GM19025 (cell line): ENCODE measurements around the gene PCSK9.
A peak's percentile ranks its signal among the peaks of the same experiment; 100 is the strongest.
"Not testable (repeated sequence)": the region's sequence is repeated elsewhere in the genome, so short reads cannot be mapped to it uniquely, and the experiment has no call there.

ENCODE experiments used
- ATAC-seq: cut with Tn5 transposase; IDR thresholded peaks from one replicate; pipeline ENCODE4 v1.9.1; 2021; ENCODE audit warnings: mild to moderate bottlenecking, low read depth, moderate library complexity; ENCODE audit not compliant: unreplicated experiment

Gene PCSK9

DNA sequence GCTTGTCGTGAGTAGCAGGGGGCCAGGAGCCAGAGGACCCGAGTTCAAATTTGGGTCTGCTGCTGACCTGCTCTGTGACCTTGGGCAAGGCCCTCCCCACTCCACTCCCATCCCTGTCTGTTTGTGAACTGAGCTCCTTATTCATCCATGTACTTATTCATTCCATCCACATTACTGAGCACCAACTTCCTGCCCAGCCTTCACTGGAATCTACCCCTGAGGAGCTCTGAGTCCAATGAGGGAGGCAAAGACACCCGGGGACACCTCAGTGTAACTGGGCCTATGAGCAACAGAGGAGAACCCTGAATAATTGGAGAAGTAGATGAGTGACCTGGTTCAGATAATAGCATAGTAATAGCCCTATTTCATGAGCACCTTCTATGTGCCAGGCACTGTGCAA, 31.7 kb upstream of the PCSK9 start:
- ATAC-seq: no peak

GRCh38 chr1:55010194-55010886, 29.0 kb upstream of the PCSK9 start:
- ATAC-seq: no peak

DNA sequence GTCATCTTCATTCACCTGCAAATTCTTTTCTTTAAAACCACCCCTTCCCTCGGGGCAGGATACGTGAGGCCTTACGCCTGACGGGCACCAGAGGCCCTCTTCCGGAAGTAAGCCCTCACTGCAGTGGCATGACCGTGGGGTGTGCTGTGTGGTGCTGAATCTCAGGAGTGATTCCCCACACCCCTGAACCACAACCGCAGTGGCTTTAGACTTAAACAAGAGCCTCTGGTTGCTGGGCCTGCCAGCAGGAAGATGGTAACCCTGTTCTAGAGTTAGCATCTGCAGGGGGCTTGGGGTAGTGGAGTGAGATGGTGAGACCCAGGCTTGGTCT, 28.5 kb upstream of the PCSK9 start:
- ATAC-seq: no peak

DNA sequence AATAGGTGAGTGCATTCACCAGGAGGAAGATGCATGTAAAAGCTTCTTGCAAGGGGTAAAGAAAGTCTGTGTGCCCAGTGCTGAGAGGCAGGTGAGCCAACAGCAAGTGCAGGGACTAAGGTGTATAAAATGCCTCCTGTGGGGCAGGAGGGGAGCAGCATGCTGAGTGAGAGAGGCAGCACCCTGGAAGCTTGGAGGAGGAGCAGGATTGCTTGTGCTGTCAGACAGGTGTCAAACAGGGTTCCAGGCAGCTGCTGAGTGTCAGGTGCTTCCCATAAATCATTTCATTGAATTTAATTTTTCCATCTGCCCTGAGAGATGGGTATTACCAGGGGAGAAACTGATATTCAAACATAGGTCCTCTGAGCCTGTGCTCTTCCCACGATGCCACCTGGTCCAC, 26.7 kb upstream of the PCSK9 start:
- ATAC-seq: no peak

GRCh38 chr1:55015123-55015522, 24.2 kb upstream of the PCSK9 start:
- ATAC-seq: no peak

DNA sequence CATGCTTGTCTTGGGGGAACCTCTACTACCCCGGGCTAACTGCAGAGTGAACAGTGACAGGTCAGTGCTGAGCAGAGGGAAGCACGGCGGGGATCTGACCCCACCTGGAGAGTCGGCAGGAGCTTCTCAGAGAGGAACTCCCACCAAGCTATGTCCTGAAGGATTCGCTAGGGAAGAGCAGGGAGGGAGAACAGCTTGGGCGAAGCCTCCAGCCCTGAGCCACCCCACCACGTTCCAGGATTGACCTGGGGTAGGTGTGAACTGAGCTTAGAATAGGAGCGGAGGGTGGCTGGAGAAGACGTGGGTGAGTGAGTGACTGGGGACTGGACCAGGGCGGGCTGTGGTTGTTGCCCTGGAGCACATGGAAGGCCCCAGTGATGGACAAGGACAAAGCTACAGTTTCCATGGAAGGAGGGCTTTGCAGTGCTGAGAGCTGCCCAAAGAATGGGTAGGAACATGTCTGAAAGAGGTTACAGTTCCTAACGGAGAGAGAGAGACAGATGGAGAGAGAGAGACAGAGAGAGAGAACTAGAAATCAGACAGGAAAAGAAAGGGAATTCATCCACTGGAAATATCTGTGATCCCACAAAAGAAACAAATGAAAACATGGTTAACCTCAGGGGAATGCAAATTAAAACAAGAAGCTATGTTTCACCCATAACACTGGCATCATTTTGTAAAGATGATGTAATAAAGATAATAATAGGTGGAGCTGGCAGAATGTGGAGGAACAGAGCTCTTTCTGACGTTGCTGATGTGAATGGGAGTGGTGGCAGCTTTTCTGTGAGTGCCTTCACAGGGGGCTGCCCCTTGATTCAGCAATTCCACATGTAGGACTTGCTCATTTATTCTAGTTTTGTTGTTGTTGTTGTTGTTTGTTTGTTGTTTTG, 23.4 kb upstream of the PCSK9 start:
- ATAC-seq: no peak

- ATAC-seq: no peak
Measured at GRCh38 chr1:55018395-55018794, 21.0 kb upstream of the PCSK9 start.

- ATAC-seq: peak; percentile 63
Measured at GRCh38 chr1:55021942-55022546, 17.3 kb upstream of the PCSK9 start.

- not testable (repeated sequence) for ATAC-seq
Measured at GRCh38 chr1:55024163-55024562, 15.2 kb upstream of the PCSK9 start.

DNA sequence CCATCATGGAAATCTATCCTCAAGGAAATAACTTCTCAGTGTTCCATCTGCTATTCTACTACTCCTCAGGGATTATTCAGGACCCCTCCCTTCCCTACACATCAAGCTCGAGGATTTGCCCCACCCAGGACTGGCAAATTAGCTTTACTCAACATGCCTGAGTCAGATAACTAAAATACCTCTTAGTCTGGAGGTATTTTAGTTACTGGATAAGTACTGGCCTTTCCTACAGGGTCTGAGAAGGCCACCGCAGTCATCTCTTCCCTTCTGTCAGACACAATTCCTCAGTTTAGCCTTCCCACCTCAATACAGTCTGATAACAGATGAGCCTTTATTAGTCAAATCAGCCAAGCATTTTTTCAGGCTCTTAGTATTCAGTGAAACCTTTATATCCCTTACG, 12.7 kb upstream of the PCSK9 start:
- not testable (repeated sequence) for ATAC-seq

DNA sequence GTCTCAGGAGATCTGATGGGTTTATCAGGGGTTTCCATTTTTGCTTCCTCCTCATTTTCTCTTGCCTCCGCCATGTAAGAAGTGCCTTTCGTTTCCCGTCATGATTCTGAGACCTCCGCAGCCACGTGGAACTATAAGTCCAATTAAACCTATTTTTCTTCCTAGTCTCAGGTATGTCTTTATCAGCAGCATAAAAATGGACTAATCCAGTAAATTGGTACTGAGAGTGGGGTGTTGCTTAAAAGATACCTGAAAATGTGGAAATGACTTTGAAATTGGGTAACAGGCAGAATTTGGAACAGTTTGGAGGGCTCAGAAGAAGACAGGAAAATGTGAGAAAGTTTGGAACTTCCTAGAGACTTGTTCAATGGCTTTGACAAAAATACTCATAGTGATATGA, 8.2 kb upstream of the PCSK9 start:
- not testable (repeated sequence) for ATAC-seq

- ATAC-seq: no peak
Measured at GRCh38 chr1:55033265-55033614, 6.1 kb upstream of the PCSK9 start.

DNA sequence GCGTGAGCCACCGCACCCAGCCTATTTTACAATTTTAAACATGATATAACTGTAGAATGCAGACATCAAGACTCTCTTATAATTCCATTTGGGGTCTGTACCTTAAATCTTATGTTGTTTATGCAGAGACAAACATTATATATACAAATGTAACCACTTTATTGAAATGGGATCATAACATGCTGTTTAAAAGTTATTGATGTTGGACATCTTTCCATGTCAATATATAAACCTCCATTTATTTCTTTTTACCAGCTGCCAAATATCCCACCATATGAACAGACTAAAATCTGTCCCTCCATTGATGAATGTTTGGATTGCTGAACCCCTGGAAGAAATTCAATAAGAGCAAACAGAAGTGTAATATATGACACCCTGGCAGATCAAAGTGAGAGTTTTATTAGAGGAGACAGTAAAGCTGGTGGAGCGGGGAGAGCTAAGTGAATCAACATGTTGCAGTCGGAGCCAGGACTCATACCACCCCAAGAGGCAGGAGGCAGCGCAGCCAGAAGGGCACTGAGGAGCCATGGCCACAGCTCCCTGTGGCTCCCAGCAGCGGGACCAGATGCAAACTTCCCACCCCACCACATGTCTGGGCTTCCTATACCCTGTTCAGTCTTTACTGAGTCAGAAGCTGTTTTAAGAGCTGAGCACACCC, 4.7 kb upstream of the PCSK9 start:
- no peak for ATAC-seq

DNA sequence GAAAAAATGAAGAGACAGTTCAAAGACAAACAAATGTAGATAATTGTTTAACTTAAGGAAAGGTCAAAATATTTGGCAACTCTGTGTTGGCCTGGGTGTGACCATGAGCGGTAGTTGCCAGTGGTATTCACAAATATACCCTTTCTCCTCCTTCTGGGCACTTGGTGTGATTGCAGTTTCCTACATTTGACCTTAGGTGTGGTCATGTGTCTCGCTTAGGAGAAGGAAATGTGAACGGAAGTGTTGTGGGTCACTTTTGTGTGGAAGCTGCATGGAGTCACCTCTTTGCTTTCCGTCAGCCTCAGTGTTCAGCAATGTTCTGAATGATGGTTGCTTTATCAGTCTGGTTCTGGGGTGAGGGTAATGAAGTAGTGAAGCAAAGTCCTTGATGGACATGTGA, 3.4 kb upstream of the PCSK9 start:
- no peak for ATAC-seq

DNA sequence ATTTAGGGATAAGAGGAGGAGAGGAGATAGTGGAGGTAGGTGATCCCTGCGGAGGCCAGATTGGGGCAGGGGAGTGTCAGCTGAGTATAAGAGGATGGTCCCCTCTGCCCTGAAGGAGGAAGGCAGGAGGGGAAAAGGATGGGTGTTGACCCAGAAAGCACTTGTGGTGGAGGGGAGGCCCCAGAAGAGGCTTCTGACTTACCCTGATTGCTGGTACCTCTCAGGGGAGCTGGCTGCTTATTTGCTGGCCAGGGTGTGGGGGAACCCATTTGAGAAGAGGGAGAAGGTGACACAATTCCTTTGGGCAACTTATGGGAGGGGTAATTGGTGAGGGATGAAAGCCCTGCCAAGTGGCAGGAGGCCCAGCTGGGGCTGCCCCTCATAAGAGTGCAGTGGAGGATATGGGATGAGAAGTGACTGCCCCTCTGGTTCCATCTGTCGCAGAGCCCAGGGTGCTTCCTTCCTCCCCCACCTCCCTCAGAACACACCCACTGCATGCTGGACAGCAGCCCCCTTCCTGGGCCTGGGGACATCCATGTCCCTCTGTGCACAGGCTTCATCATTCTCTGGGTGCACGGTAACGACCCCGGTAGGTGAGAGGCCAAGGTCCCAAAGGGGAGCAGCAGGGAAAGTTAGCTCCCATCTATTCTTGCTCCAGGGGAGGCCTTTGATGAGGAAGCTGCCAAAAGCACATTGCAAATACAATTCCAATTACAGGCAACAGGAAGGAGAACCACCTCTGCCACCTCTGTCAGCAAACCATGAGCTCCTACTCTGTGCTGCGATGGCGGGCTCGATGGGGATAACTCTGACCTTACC, 1.4 kb upstream of the PCSK9 start:
- no peak for ATAC-seq

DNA sequence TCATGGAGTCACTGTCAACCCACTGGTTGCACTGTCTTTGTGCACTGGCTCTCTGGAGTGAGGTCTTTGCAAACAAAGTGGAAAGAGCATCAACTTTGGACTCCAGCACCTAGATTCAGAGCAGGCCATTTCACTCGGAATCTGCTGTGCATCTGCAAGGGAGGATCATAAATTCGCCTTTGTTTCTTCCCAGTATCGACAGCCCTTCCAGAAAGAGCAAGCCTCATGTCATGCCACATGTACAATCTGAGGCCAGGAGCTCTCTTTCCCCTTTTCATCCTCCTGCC, 853 bp upstream of the PCSK9 start:
- no peak for ATAC-seq

- ATAC-seq: no peak
Measured at GRCh38 chr1:55038974-55039341, 390 bp upstream of the PCSK9 start.

DNA sequence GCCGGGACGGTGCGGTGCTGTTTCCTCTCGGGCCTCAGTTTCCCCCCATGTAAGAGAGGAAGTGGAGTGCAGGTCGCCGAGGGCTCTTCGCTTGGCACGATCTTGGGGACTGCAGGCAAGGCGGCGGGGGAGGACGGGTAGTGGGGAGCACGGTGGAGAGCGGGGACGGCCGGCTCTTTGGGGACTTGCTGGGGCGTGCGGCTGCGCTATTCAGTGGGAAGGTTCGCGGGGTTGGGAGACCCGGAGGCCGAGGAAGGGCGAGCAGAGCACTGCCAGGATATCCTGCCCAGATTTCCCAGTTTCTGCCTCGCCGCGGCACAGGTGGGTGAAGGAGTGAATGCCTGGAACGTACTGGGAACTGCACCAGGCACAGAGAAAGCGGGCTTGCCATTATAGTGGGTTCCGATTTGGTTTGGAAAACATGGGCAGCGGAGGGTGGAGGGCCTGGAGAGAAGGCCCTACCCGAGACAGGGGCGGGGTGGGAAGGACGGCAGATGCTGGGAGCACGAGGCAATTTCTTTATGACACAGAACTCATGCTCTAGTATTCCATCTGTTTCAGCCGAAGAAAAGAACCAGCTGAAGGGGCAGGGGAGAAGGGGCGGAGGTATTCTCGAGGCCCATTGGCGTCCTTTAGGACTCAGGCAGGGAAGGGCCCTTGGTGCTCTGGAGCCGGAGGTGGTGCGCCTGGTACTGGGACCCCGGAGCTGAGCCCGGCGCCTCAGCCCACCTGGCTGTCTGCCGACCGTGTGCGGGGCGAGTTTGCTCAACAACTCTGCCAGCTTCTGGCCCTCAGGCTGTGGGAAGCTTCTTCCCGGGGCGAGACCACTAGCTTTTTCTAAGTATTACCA, 960 bp downstream of the PCSK9 start:
- ATAC-seq: no peak

- no peak for ATAC-seq
Measured at GRCh38 chr1:55040933-55041494, 1.7 kb downstream of the PCSK9 start.
